Dendritic cell treated with granulocyte-macrophage colony-stimulating factor and Interleukin-4, amounts not matched to agents 40 ng/mL and 50 ng/mL, for 4 days (primary cell): ENCODE measurements around the gene MGAT2.
"Not testable (repeated sequence)": the region's sequence is repeated elsewhere in the genome, so short reads cannot be mapped to it uniquely, and the experiment has no call there.

Experiments
- H3K27ac Mint-ChIP-seq: one replicate; pipeline ENCODE4 v1.8.0; 2022; ENCODE audit warnings: mild to moderate bottlenecking, mixed read lengths
- H3K27me3 Mint-ChIP-seq: one replicate; pipeline ENCODE4 v1.8.0; 2022; ENCODE audit warnings: mild to moderate bottlenecking, mixed read lengths
- H3K36me3 Mint-ChIP-seq: one replicate; pipeline ENCODE4 v1.8.0; 2022; ENCODE audit warnings: low read depth, mixed read lengths
- H3K4me1 Mint-ChIP-seq: one replicate; pipeline ENCODE4 v1.8.0; 2022; ENCODE audit warnings: low read depth, mixed read lengths
- H3K4me3 Mint-ChIP-seq: one replicate; pipeline ENCODE4 v1.8.0; 2022; ENCODE audit warnings: mild to moderate bottlenecking, moderate library complexity, mixed read lengths
- H3K9me3 Mint-ChIP-seq: one replicate; pipeline ENCODE4 v1.8.0; 2022; ENCODE audit warnings: mixed read lengths
- intact Hi-C: fragments of 100-400 bp; cut with micrococcal nuclease; formaldehyde crosslinking; loops from one replicate; pipeline ENCODE4 v1.15.0; 2022

Gene MGAT2

DNA sequence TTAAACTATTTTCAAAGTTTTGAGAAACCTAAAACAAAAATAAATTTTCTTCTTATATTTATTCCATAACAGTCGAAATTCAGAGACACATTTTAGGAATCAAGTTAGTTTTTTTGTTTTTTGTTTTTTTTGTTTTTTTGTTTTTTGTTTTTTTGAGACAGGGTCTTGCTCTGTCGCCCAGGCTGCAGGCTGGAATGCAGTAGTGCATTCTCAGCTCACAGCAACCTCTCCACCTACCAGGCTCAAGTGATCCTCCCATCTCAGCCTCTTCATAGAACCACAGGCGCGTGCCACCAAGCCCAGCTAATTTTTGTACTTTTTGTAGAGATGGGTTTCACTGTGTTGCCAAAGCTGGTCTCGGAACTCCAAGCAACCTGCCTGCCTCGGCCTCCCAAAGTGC, 32.9 kb downstream of the MGAT2 start:
- no peaks in the 10 kb centered on the region for H3K36me3 Mint-ChIP-seq
- H3K27ac Mint-ChIP-seq, result no peak overlapping the region
- no peaks in the 10 kb centered on the region for H3K27me3 Mint-ChIP-seq
- intact Hi-C loops, result no loop called here
- H3K9me3 Mint-ChIP-seq, result no peaks in the 10 kb centered on the region
- no peak overlapping the region for H3K4me3 Mint-ChIP-seq
- H3K4me1 Mint-ChIP-seq, result no peaks in the 10 kb centered on the region

GRCh38 chr14:49654511-49654910, 33.9 kb downstream of the MGAT2 start:
- H3K27ac Mint-ChIP-seq, result no peak overlapping the region
- H3K9me3 Mint-ChIP-seq, result no peaks in the 10 kb centered on the region
- no peaks in the 10 kb centered on the region for H3K36me3 Mint-ChIP-seq
- H3K4me3 Mint-ChIP-seq, result no peak overlapping the region
- H3K4me1 Mint-ChIP-seq, result no peaks in the 10 kb centered on the region
- intact Hi-C loops, result no loop called here
- no peaks in the 10 kb centered on the region for H3K27me3 Mint-ChIP-seq

DNA sequence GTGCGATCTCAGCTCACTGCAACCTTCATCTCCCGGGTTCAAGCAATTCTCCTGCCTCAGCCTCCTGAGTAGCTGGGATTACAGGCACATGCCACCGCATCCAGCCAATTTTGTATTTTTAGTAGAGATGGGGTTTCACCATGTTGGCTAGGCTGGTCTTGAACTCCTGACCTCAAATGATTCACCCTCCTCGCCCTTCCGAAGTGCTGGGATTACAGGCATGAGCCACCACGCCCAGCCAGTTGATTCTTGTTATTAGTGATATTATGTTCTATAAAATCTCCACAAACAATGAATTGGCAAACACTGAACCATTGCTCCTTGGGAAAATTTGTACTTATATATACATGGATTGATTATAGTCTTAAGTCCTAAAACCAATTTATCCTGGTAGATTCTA, 36.9 kb downstream of the MGAT2 start:
- H3K4me3 Mint-ChIP-seq, H3K4me1 Mint-ChIP-seq, H3K27ac Mint-ChIP-seq, H3K27me3 Mint-ChIP-seq, H3K36me3 Mint-ChIP-seq, intact Hi-C loops, H3K9me3 Mint-ChIP-seq: not testable (repeated sequence)

DNA sequence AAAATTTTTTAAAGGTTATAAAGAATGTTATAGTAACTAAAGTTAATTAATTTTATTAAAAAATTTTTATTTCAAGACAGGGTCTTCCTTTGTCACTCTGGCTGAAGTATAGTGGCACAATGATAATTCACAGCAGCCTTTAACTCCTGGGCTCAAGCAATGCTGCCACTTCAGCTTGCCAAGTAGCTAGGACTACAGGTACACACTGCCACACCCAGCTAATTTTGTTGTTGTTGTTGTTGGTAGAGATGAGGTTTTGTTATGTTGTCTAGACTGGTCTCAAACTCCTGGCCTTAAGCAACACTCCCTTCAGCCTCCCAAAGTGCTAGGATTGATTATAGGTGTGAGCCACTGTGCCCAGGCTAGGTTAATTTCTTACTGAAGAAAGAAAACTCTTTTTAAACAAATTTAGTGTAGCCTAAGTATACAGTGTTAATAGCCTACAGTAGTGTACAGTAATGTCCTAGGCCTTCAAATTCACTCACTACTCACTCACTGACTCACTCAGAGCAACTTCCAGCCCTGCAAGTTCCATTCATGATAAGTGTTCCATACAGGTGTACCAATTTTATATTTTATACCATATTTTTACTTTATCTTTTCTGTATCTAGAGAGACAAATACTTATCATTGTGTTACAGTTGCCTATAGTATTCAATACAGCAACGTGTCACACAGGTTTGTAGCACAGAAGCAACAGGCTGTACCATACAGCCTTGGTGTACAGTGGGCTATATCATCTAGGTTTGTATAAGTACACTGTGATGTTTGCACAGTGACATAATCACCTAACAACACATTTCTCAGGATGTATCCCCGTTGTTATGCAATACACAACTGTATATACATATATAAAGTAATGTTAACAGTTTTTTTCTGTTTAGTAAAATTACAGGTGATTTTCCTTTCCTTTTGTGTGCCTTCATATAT, 39.2 kb downstream of the MGAT2 start:
- intact Hi-C loops, result no loop called here
- H3K36me3 Mint-ChIP-seq, result no peaks in the 10 kb centered on the region

DNA sequence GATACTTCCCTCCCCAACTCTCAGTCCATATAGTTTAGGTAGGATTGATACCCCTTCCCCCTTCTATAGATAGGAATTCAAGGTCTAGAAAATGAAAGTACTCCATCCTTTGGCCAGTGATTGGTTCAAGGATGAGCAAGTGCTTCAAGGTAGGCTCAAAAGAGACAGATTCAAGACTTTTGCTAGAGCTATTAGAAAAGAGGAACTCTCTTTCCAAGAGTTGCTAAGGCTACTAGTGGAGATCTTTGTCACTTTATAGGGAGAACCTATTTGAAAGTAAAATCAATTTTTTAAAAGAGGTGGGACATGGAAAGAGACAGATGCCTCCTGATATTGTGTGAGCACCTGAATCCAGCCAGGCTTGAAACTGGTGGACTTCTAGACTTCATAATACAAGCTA, 49.9 kb downstream of the MGAT2 start:
- intact Hi-C loops, result no loop called here
- Mint-ChIP-seq H3K36me3 (no peaks in the 10 kb centered on the region), H3K4me1 (no peaks in the 10 kb centered on the region), H3K4me3 (no peak overlapping the region), H3K9me3 (no peaks in the 10 kb centered on the region), H3K27ac (no peak overlapping the region), H3K27me3 (no peaks in the 10 kb centered on the region)

More for the DNA sequence above, 39.2 kb downstream of the MGAT2 start:
- Mint-ChIP-seq H3K9me3 (no peaks in the 10 kb centered on the region), H3K4me1 (no peaks in the 10 kb centered on the region), H3K27me3 (no peaks in the 10 kb centered on the region), H3K4me3 (no peak overlapping the region), H3K27ac (no peak overlapping the region)
